CD4-positive, CD25-positive, alpha-beta regulatory T cell (primary cell): ENCODE results near the gene GPR68. TPM values are rescaled to one million over a fixed set of nuclear protein-coding genes. Genes with fewer than 3 reads are reported as not detected.

Experiments used
- ATAC-seq, 2 donors: fragments of 150-1000 bp; cut with Tn5 transposase; one replicate each; pipeline ENCODE4 v1.10.0; 2021; ENCODE audit warnings: low read depth in 2 of 2, moderate number of reproducible peaks in 2 of 2, moderate library complexity in 1 of 2
- DNase-seq, 3 donors: peaks; one replicate each; pipeline versions ENCODE4 v3.0.0 to v3.0.0-alpha.2; 2012 to 2022; ENCODE audit warnings: mixed read lengths in 1 of 3
- H3K27ac ChIP-seq: one replicate; pipeline ENCODE4 v1.7.0; 2013; ENCODE audit warnings: mild to moderate bottlenecking, low read length; ENCODE audit not compliant: insufficient read depth, poor library complexity, severe bottlenecking
- H3K27me3 ChIP-seq: one replicate; pipeline ENCODE4 v1.7.0; 2013; ENCODE audit warnings: low read length; ENCODE audit not compliant: control insufficient read depth, insufficient read depth
- H3K36me3 ChIP-seq: one replicate; pipeline ENCODE4 v1.7.0; 2013; ENCODE audit warnings: mild to moderate bottlenecking, low read length, moderate library complexity; ENCODE audit not compliant: control insufficient read depth, insufficient read depth
- H3K4me1 ChIP-seq: 2 replicates; pipeline ENCODE4 v1.7.0; 2013; ENCODE audit warnings: mild to moderate bottlenecking, low read length; ENCODE audit not compliant: insufficient read depth, control insufficient read depth, poor library complexity, severe bottlenecking
- H3K4me3 ChIP-seq: one replicate; pipeline ENCODE4 v1.7.0; 2013; ENCODE audit warnings: low read depth, mild to moderate bottlenecking, low read length, moderate library complexity
- H3K9me3 ChIP-seq, 2 experiments: 1 replicate in 1 of 2; 2 replicates in 1 of 2; pipeline ENCODE4 v1.7.0; 2013; ENCODE audit warnings: low read length in 2 of 2, mild to moderate bottlenecking in 1 of 2, moderate library complexity in 1 of 2; ENCODE audit not compliant: control insufficient read depth in 2 of 2
- H3K27ac Mint-ChIP-seq, 3 donors: one replicate each; pipeline ENCODE4 v1.8.0; 2020 to 2022; ENCODE audit warnings: mild to moderate bottlenecking in 3 of 3, mixed read lengths in 3 of 3, moderate library complexity in 2 of 3
- H3K27me3 Mint-ChIP-seq: one replicate; pipeline ENCODE4 v1.8.0; 2022; ENCODE audit warnings: mild to moderate bottlenecking, mixed read lengths
- H3K36me3 Mint-ChIP-seq: one replicate; pipeline ENCODE4 v1.8.0; 2020; ENCODE audit warnings: mixed read lengths
- H3K4me1 Mint-ChIP-seq, 4 donors: one replicate each; pipeline ENCODE4 v1.8.0; 2020 to 2022; ENCODE audit warnings: mixed read lengths in 4 of 4, mild to moderate bottlenecking in 1 of 4
- H3K4me3 Mint-ChIP-seq, 4 donors: one replicate each; pipeline ENCODE4 v1.8.0; 2020 to 2022; ENCODE audit warnings: mild to moderate bottlenecking in 4 of 4, mixed read lengths in 4 of 4, moderate library complexity in 3 of 4
- H3K9me3 Mint-ChIP-seq, 7 donors: one replicate each; pipeline ENCODE4 v1.8.0; 2020 to 2022; ENCODE audit warnings: mixed read lengths in 7 of 7, mild to moderate bottlenecking in 3 of 7, moderate library complexity in 2 of 7
- polyA plus RNA-seq, 4 donors: library from polyadenylated mRNA; unstranded; fragments of 300-500 nt; fragmentation: Illumina TruSeq; gene quantifications; one replicate each; pipeline ENCODE4 v1.2.3, GENCODE V29; 2021
- total RNA-seq: library from RNA; stranded (reverse); gene quantifications from one replicate; pipeline ENCODE4 v1.2.3, GENCODE V29; 2022

The GPR68 gene
- total and polyA plus RNA-seq, 5 donors from 2014 or later = 8.5 to 19.1 (median 12.8) TPM

GRCh38 chr14:91288876-91289275 lies 44.4 kb upstream of the GPR68 start:
- Mint-ChIP-seq H3K4me3 (no peak overlapping the region), H3K36me3 (peaks cover 71% of the 10 kb centered on the region), H3K9me3 (peaks cover 0 to 2% (median 0%) of the 10 kb centered on the region in 7 donors), H3K27me3 (peaks cover 7% of the 10 kb centered on the region), H3K27ac (no peak overlapping the region), H3K4me1 (peaks cover 7 to 23% (median 14%) of the 10 kb centered on the region in 4 donors)
- no peaks in the 10 kb centered on the region for H3K27me3 ChIP-seq
- no peak overlapping the region for H3K27ac ChIP-seq
- peaks cover 4% of the 10 kb centered on the region for H3K4me1 ChIP-seq
- no peak overlapping the region for H3K4me3 ChIP-seq
- H3K9me3 ChIP-seq = no peaks in the 10 kb centered on the region
- DNase-seq (no peak), ATAC-seq (no peak)
- peaks cover 100% of the 10 kb centered on the region for H3K36me3 ChIP-seq

- H3K27ac Mint-ChIP-seq = peak overlapping the region; percentile 18 to 74 (median 54)
- no peaks in the 10 kb centered on the region for H3K9me3 Mint-ChIP-seq
- peaks cover 7 to 21% (median 14%) of the 10 kb centered on the region in 4 donors for H3K4me1 Mint-ChIP-seq
- Histone ChIP-seq H3K36me3 (peaks cover 100% of the 10 kb centered on the region), H3K9me3 (no peaks in the 10 kb centered on the region), H3K4me1 (peaks cover 4% of the 10 kb centered on the region), H3K27me3 (no peaks in the 10 kb centered on the region), H3K27ac (no peak overlapping the region), H3K4me3 (no peak overlapping the region)
- peaks cover 68% of the 10 kb centered on the region for H3K36me3 Mint-ChIP-seq
- H3K4me3 Mint-ChIP-seq = peak overlapping the region in 1 of 4 donors; percentile 3
- peak; percentile 61 to 81 (median 73) for DNase-seq
- peaks cover 7% of the 10 kb centered on the region for H3K27me3 Mint-ChIP-seq
- peak; percentile 72 to 74 for ATAC-seq
Observed at GRCh38 chr14:91286530-91286937, 42.0 kb upstream of the GPR68 start.

- Mint-ChIP-seq H3K36me3 (peaks cover 60% of the 10 kb centered on the region), H3K4me1 (peaks cover 7 to 21% (median 14%) of the 10 kb centered on the region in 4 donors), H3K27me3 (peaks cover 7% of the 10 kb centered on the region), H3K27ac (peak overlapping the region; percentile 36 to 83 (median 47)), H3K4me3 (no peak overlapping the region), H3K9me3 (no peaks in the 10 kb centered on the region)
- Histone ChIP-seq H3K27me3 (no peaks in the 10 kb centered on the region), H3K36me3 (peaks cover 100% of the 10 kb centered on the region), H3K27ac (no peak overlapping the region), H3K9me3 (no peaks in the 10 kb centered on the region), H3K4me1 (peaks cover 4% of the 10 kb centered on the region), H3K4me3 (no peak overlapping the region)
- ATAC-seq (no peak), DNase-seq (no peak)
Observed at GRCh38 chr14:91284791-91285548, 40.5 kb upstream of the GPR68 start.

- peak overlapping the region in 2 of 3 donors; percentile 36 to 80 for H3K27ac Mint-ChIP-seq
- H3K36me3 ChIP-seq = peaks cover 100% of the 10 kb centered on the region
- H3K9me3 Mint-ChIP-seq = no peaks in the 10 kb centered on the region
- no peak overlapping the region for H3K27ac ChIP-seq
- no peaks in the 10 kb centered on the region for H3K9me3 ChIP-seq
- H3K4me1 ChIP-seq = peaks cover 4% of the 10 kb centered on the region
- no peaks in the 10 kb centered on the region for H3K27me3 ChIP-seq
- peaks cover 7 to 21% (median 14%) of the 10 kb centered on the region in 4 donors for H3K4me1 Mint-ChIP-seq
- no peak overlapping the region for H3K4me3 ChIP-seq
- DNase-seq = no peak
- no peak for ATAC-seq
- H3K27me3 Mint-ChIP-seq = peaks cover 7% of the 10 kb centered on the region
- H3K4me3 Mint-ChIP-seq = peak overlapping the region in 1 of 4 donors; percentile 10
- peaks cover 56% of the 10 kb centered on the region for H3K36me3 Mint-ChIP-seq
Observed at GRCh38 chr14:91284146-91284790, 39.8 kb upstream of the GPR68 start.

- H3K36me3 Mint-ChIP-seq = peaks cover 54% of the 10 kb centered on the region
- peaks cover 100% of the 10 kb centered on the region for H3K36me3 ChIP-seq
- H3K27me3 Mint-ChIP-seq = peaks cover 7% of the 10 kb centered on the region
- H3K4me1 Mint-ChIP-seq = peaks cover 7 to 21% (median 14%) of the 10 kb centered on the region in 4 donors
- DNase-seq (no peak), ATAC-seq (no peak)
- no peaks in the 10 kb centered on the region for H3K9me3 Mint-ChIP-seq
- H3K9me3 ChIP-seq = no peaks in the 10 kb centered on the region
- H3K4me3 ChIP-seq = no peak overlapping the region
- H3K4me3 Mint-ChIP-seq = no peak overlapping the region
- H3K4me1 ChIP-seq = peaks cover 4% of the 10 kb centered on the region
- no peaks in the 10 kb centered on the region for H3K27me3 ChIP-seq
- no peak overlapping the region for H3K27ac ChIP-seq
- H3K27ac Mint-ChIP-seq = peak overlapping the region in 2 of 3 donors; percentile 80 to 83
Observed at GRCh38 chr14:91283666-91284065, 39.2 kb upstream of the GPR68 start.

GRCh38 chr14:91282954-91283645 lies 38.6 kb upstream of the GPR68 start:
- Histone ChIP-seq H3K27ac (no peak overlapping the region), H3K9me3 (no peaks in the 10 kb centered on the region), H3K27me3 (no peaks in the 10 kb centered on the region), H3K4me3 (no peak overlapping the region), H3K36me3 (peaks cover 100% of the 10 kb centered on the region), H3K4me1 (peaks cover 4% of the 10 kb centered on the region)
- peaks cover 7 to 21% (median 12%) of the 10 kb centered on the region in 4 donors for H3K4me1 Mint-ChIP-seq
- H3K27me3 Mint-ChIP-seq = peaks cover 7% of the 10 kb centered on the region
- no peaks in the 10 kb centered on the region for H3K9me3 Mint-ChIP-seq
- peak overlapping the region in 2 of 3 donors; percentile 80 to 83 for H3K27ac Mint-ChIP-seq
- DNase-seq = no peak
- peaks cover 54% of the 10 kb centered on the region for H3K36me3 Mint-ChIP-seq
- no peak for ATAC-seq
- H3K4me3 Mint-ChIP-seq = no peak overlapping the region

GRCh38 chr14:91281346-91281745 lies 36.8 kb upstream of the GPR68 start:
- peak overlapping the region in 2 of 3 donors; percentile 65 to 87 for H3K27ac Mint-ChIP-seq

More at GRCh38 chr14:91281346-91281745, 36.8 kb upstream of the GPR68 start:
- H3K4me3 Mint-ChIP-seq = no peak overlapping the region
- peaks cover 3 to 16% (median 9%) of the 10 kb centered on the region in 4 donors for H3K4me1 Mint-ChIP-seq
- no peaks in the 10 kb centered on the region for H3K9me3 Mint-ChIP-seq
- H3K27me3 ChIP-seq = no peaks in the 10 kb centered on the region
- no peaks in the 10 kb centered on the region for H3K9me3 ChIP-seq
- peaks cover 7% of the 10 kb centered on the region for H3K27me3 Mint-ChIP-seq
- no peak overlapping the region for H3K27ac ChIP-seq
- no peaks in the 10 kb centered on the region for H3K4me1 ChIP-seq
- H3K36me3 Mint-ChIP-seq = peaks cover 50% of the 10 kb centered on the region
- ATAC-seq = no peak
- no peak overlapping the region for H3K4me3 ChIP-seq
- H3K36me3 ChIP-seq = peaks cover 100% of the 10 kb centered on the region
- DNase-seq = no peak
